HepG2 (cell line): ENCODE measurements around the gene NCKAP5L. TPM values are rescaled to one million over a fixed set of nuclear protein-coding genes. Genes with fewer than 3 reads are reported as not detected.
A peak's percentile ranks its signal among the peaks of the same experiment; 100 is the strongest.

Source experiments
- ATAC-seq: fragments of 200-7000 bp; cut with Tn5 transposase; 3 replicates; pipeline ENCODE4 v1.9.1; 2020; ENCODE audit warnings: mild to moderate bottlenecking, moderate library complexity
- BruUV-seq: library from RNA; stranded (reverse); fragments of 400-500 nt; replicated peaks from 2 replicates; lab custom pipeline; 2021; lab: Mats Ljungman, UMichigan
- CTCF ChIA-PET: fragments of 300-600 bp; formaldehyde crosslinking; extraction: SDS; loops from one replicate; lab custom pipeline; 2021; ENCODE audit warnings: low total read pairs, inconsistent platforms, low intra/inter-chr PET ratio; lab: Yijun Ruan, JAX
- POLR2A ChIA-PET: fragments of 350-600 bp; sonication (Branson Sonifier 250); formaldehyde crosslinking; loops from one replicate; lab custom pipeline; 2020; ENCODE audit warnings: antibody characterized with exemption, inconsistent platforms; lab: Yijun Ruan, JAX
- DNase-seq: peaks from one replicate; pipeline ENCODE4 v3.0.0-alpha.2; 2015; ENCODE audit warnings: low spot score
- FAIRE-seq: peaks from 3 replicates; lab custom pipeline; 2011; peaks lifted over from hg19 to GRCh38; lab: Jason Lieb, UNC
- H2AFZ ChIP-seq: one replicate; pipeline ENCODE4 v1.6.1; 2011; ENCODE audit warnings: low read length, inconsistent platforms
- H3K27ac ChIP-seq: fragments of 300-600 bp; 3 replicates; pipeline ENCODE4 v1.8.0; 2011; ENCODE audit warnings: mixed run types, mild to moderate bottlenecking, mixed read lengths, low read length, inconsistent platforms; ENCODE audit not compliant: insufficient read depth; ENCODE audit errors: extremely low read length
- H3K27me3 ChIP-seq, 2 experiments: fragments of 200-600 bp in 1 of 2; 2 replicates in 1 of 2; 3 replicates in 1 of 2; pipeline versions ENCODE4 v1.6.0 to v1.8.0; 2011; ENCODE audit warnings: low read length in 2 of 2, mild to moderate bottlenecking in 2 of 2, moderate library complexity in 2 of 2, inconsistent platforms in 1 of 2; ENCODE audit not compliant: insufficient read depth in 2 of 2, control insufficient read depth in 1 of 2
- H3K36me3 ChIP-seq, 2 experiments: fragments of 200-600 bp in 1 of 2; replicated peaks in 1 of 2; 2 replicates in 1 of 2; 3 replicates in 1 of 2; pipeline versions ENCODE4 v1.5.1 to v1.8.0; 2011; ENCODE audit warnings: low read length in 2 of 2, inconsistent platforms in 1 of 2; ENCODE audit not compliant: insufficient read depth in 2 of 2, control insufficient read depth in 1 of 2
- H3K4me1 ChIP-seq: 2 replicates; pipeline ENCODE4 v1.5.1; 2012; ENCODE audit warnings: low read length, inconsistent platforms; ENCODE audit not compliant: insufficient read depth
- H3K4me2 ChIP-seq: 2 replicates; pipeline ENCODE4 v1.6.0; 2011; ENCODE audit warnings: low read depth, low read length, inconsistent platforms
- H3K4me3 ChIP-seq, 3 experiments: fragments of 200-600 bp in 1 of 3; sonication (generic), shearing (Covaris generic) in 1 of 3; replicated peaks in 1 of 3; 2 replicates each; pipeline ENCODE4 v1.5.1; 2011 to 2016; ENCODE audit warnings: low read length in 3 of 3, inconsistent platforms in 2 of 3, low read depth in 2 of 3, mild to moderate bottlenecking in 2 of 3, control low read depth in 1 of 3, mixed read lengths in 1 of 3; ENCODE audit not compliant: insufficient read depth in 1 of 3
- H3K79me2 ChIP-seq: one replicate; pipeline ENCODE4 v1.6.1; 2011; ENCODE audit warnings: low read length, inconsistent platforms; ENCODE audit not compliant: insufficient read depth
- H3K9ac ChIP-seq: 2 replicates; pipeline ENCODE4 v1.6.0; 2011; ENCODE audit warnings: mild to moderate bottlenecking, low read depth, low read length, inconsistent platforms; ENCODE audit not compliant: insufficient read depth
- H3K9me3 ChIP-seq: 2 replicates; pipeline ENCODE4 v1.5.1; 2012; ENCODE audit warnings: mild to moderate bottlenecking, low read length
- H4K20me1 ChIP-seq: 2 replicates; pipeline ENCODE4 v1.6.0; 2011; ENCODE audit warnings: inconsistent platforms, mild to moderate bottlenecking, low read length, moderate library complexity; ENCODE audit not compliant: insufficient read depth
- AFF4 ChIP-seq: sonication (generic); formaldehyde crosslinking; IDR thresholded peaks from 2 replicates; pipeline ENCODE4 v1.4.0; 2020; ENCODE audit warnings: missing genetic modification reagents
- PHF8 ChIP-seq: sonication (generic); formaldehyde crosslinking; IDR thresholded peaks from 2 replicates; pipeline ENCODE4 v1.5.0; 2020; ENCODE audit warnings: missing genetic modification reagents
- RAD21 ChIP-seq: fragments of 450-650 bp; formaldehyde crosslinking; IDR thresholded peaks from 2 replicates; pipeline ENCODE4 v1.5.0; 2020; ENCODE audit warnings: mild to moderate bottlenecking
- RXRB ChIP-seq: IDR thresholded peaks from 2 replicates; pipeline ENCODE4 v1.6.1; 2016; ENCODE audit warnings: borderline replicate concordance, missing genetic modification reagents, missing compliant biosample characterization
- ZBTB4 ChIP-seq: sonication (generic); formaldehyde crosslinking; IDR thresholded peaks from 2 replicates; pipeline ENCODE4 v1.4.0; 2020; ENCODE audit warnings: missing genetic modification reagents, mild to moderate bottlenecking, borderline replicate concordance
- ZNF570 ChIP-seq: sonication (generic); formaldehyde crosslinking; IDR thresholded peaks from 2 replicates; pipeline ENCODE4 v1.4.0; 2020; ENCODE audit warnings: mild to moderate bottlenecking, missing genetic modification reagents, borderline replicate concordance
- WGBS: methylation state at CpG from one replicate; pipeline ENCODE4 v1.1.6; 2017; ENCODE audit warnings: low lambda C conversion rate; 5-methylcytosine and 5-hydroxymethylcytosine counted together
- in situ Hi-C: cut with HindIII; loops from 2 replicates; pipeline ENCODE4 v1.10.0; 2017; ENCODE audit warnings: low pct_unique_long_range_greater_than_20kb; ENCODE audit not compliant: extremely low pct_ligation_motif_present
- intact Hi-C: fragments of 100-400 bp; cut with micrococcal nuclease; formaldehyde crosslinking; loops from one replicate; pipeline ENCODE4 v1.10.0; 2022; ENCODE audit not compliant: unreplicated experiment
- polyA plus RNA-seq, 8 experiments: library from polyadenylated mRNA; depleted of rRNA in 3 of 8; stranded (reverse) in 7 of 8; unstranded in 1 of 8; fragments of >200 nt; fragmentation: Illumina TruSeq in 4 of 8; extraction: Trizol in 4 of 8; gene quantifications; 2 replicates each; pipeline versions ENCODE4 v1.2.1 to v1.2.3, GENCODE V29; 2011 to 2016; ENCODE audit warnings: low read depth in 4 of 8, missing spikeins in 1 of 8, mixed read lengths in 1 of 8; ENCODE audit not compliant: insufficient read depth in 1 of 8
- total RNA-seq, 5 experiments: library from RNA; depleted of rRNA; stranded (reverse); fragments of >200 nt; fragmentation: Illumina TruSeq; extraction: Trizol; gene quantifications; 2 replicates each; pipeline ENCODE4 v1.2.3, GENCODE V29; 2016; ENCODE audit warnings: low read depth in 1 of 5
- TF ChIP-seq, protein P1 (sequence below): sonication (generic); formaldehyde crosslinking; IDR thresholded peaks from 2 replicates; pipeline ENCODE4 v1.4.0; 2020; ENCODE audit warnings: mild to moderate bottlenecking, missing genetic modification reagents

Gene NCKAP5L
- total and polyA plus RNA-seq, 2 of the 13 experiments (the other 11 are each of a cell fraction or from before 2014, with no cell fraction given) = 4.1 to 9.0 TPM

- TF ChIP-seq ZBTB4 (peak; percentile 78; the same call in 1 of the 2 replicates), RXRB (CRISPR knock-in tag) (peak; percentile 22; the same call in 1 of the 2 replicates), PHF8 (CRISPR knock-in tag) (peak; percentile 73), RAD21 (no peak), ZNF570 (CRISPR knock-in tag) (no peak)
These were observed at the start of gene NCKAP5L (continued) for GRCh38 chr12:49828133-49829091.

- intact Hi-C loops = no loop called here
- H3K79me2 ChIP-seq = no peaks in the 10 kb centered on the region
- ChIA-PET CTCF (no interaction called here), POLR2A (no interaction called here)
- DNase-seq = no peak
- H3K4me3 ChIP-seq = no peak overlapping the region
- 0% methylated on average over 1 of the region's 5 CpGs for WGBS
- H4K20me1 ChIP-seq = no peaks in the 10 kb centered on the region
- peaks cover 26% of the 10 kb centered on the region for H3K9me3 ChIP-seq
- H3K36me3 ChIP-seq = no peaks in the 10 kb centered on the region
- ATAC-seq = no peak
- in situ Hi-C loops = no loop called here
- no peak overlapping the region for H2AFZ ChIP-seq
- no TSS peak for BruUV-seq
- no peak overlapping the region for H3K9ac ChIP-seq
- TF ChIP-seq, protein P1, sequence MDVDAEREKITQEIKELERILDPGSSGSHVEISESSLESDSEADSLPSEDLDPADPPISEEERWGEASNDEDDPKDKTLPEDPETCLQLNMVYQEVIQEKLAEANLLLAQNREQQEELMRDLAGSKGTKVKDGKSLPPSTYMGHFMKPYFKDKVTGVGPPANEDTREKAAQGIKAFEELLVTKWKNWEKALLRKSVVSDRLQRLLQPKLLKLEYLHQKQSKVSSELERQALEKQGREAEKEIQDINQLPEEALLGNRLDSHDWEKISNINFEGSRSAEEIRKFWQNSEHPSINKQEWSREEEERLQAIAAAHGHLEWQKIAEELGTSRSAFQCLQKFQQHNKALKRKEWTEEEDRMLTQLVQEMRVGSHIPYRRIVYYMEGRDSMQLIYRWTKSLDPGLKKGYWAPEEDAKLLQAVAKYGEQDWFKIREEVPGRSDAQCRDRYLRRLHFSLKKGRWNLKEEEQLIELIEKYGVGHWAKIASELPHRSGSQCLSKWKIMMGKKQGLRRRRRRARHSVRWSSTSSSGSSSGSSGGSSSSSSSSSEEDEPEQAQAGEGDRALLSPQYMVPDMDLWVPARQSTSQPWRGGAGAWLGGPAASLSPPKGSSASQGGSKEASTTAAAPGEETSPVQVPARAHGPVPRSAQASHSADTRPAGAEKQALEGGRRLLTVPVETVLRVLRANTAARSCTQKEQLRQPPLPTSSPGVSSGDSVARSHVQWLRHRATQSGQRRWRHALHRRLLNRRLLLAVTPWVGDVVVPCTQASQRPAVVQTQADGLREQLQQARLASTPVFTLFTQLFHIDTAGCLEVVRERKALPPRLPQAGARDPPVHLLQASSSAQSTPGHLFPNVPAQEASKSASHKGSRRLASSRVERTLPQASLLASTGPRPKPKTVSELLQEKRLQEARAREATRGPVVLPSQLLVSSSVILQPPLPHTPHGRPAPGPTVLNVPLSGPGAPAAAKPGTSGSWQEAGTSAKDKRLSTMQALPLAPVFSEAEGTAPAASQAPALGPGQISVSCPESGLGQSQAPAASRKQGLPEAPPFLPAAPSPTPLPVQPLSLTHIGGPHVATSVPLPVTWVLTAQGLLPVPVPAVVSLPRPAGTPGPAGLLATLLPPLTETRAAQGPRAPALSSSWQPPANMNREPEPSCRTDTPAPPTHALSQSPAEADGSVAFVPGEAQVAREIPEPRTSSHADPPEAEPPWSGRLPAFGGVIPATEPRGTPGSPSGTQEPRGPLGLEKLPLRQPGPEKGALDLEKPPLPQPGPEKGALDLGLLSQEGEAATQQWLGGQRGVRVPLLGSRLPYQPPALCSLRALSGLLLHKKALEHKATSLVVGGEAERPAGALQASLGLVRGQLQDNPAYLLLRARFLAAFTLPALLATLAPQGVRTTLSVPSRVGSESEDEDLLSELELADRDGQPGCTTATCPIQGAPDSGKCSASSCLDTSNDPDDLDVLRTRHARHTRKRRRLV (CRISPR knock-in tag) = no peak
- no peak for TF ChIP-seq AFF4
- no peak overlapping the region for H3K27ac ChIP-seq
- peaks cover 0 to 7% of the 10 kb centered on the region in 2 experiments; a peak in 2 of 5 replicates for H3K27me3 ChIP-seq
- no peaks in the 10 kb centered on the region for H3K4me1 ChIP-seq
- no peak overlapping the region for H3K4me2 ChIP-seq
- no peak for FAIRE-seq
These were observed 48.9 kb upstream of the NCKAP5L start for GRCh38 chr12:49877066-49877465.
